G401 (cell line): ENCODE results near the gene PACS1. TPM values are rescaled to one million over a fixed set of nuclear protein-coding genes. Genes with fewer than 3 reads are reported as not detected.

Experiments
- DNase-seq: peaks from one replicate; pipeline ENCODE4 v3.0.0-alpha.2; 2015; ENCODE audit warnings: low spot score
- in situ Hi-C: cut with HindIII; loops from 2 replicates; pipeline ENCODE4 v1.10.0; 2016; ENCODE audit warnings: low sequenced_read_pairs, mixed read lengths
- total RNA-seq: library from RNA; depleted of rRNA; stranded (reverse); fragments of >200 nt; shearing (Covaris generic); gene quantifications from 2 replicates; pipeline ENCODE4 v1.2.3, GENCODE V29; 2014

Gene PACS1
- total RNA-seq, 1 experiment from 2014 or later: 23.2 TPM

- in situ Hi-C loops: no loop called here
Observed at GRCh38 chr11:66195867-66196266, 125.8 kb downstream of the PACS1 start.

GRCh38 chr11:66203847-66204246, 133.8 kb downstream of the PACS1 start:
- in situ Hi-C loops: no loop called here

More at GRCh38 chr11:66195867-66196266, 125.8 kb downstream of the PACS1 start:
- DNase-seq: no peak

GRCh38 chr11:66204412-66204811, 134.3 kb downstream of the PACS1 start:
- no peak for DNase-seq
- in situ Hi-C loops: no loop called here

More at GRCh38 chr11:66203847-66204246, 133.8 kb downstream of the PACS1 start:
- no peak for DNase-seq

GRCh38 chr11:66207816-66208215, 137.7 kb downstream of the PACS1 start:
- in situ Hi-C loops: no loop called here
- no peak for DNase-seq

- no peak for DNase-seq
- in situ Hi-C loops: no loop called here
Observed at GRCh38 chr11:66211100-66211499, 141.0 kb downstream of the PACS1 start.

GRCh38 chr11:66216911-66217310, 146.8 kb downstream of the PACS1 start:
- in situ Hi-C loops: no loop called here
- no peak for DNase-seq

GRCh38 chr11:66218036-66218435, 148.0 kb downstream of the PACS1 start:
- in situ Hi-C loops: no loop called here
- no peak for DNase-seq

- in situ Hi-C loops: no loop called here
- DNase-seq: no peak
Observed at GRCh38 chr11:66218846-66219620, 149.0 kb downstream of the PACS1 start.

GRCh38 chr11:66219846-66220565, 149.9 kb downstream of the PACS1 start:
- in situ Hi-C loops: no loop called here
- DNase-seq: no peak

- DNase-seq: no peak
- in situ Hi-C loops: no loop called here
Observed at GRCh38 chr11:66220566-66220935, 150.5 kb downstream of the PACS1 start.

- DNase-seq: no peak
- in situ Hi-C loops: no loop called here
Observed at GRCh38 chr11:66221012-66221411, 150.9 kb downstream of the PACS1 start.

- no peak for DNase-seq
- in situ Hi-C loops: no loop called here
Observed at GRCh38 chr11:66221726-66222236, 151.7 kb downstream of the PACS1 start.

- peak; percentile 97 for DNase-seq
- in situ Hi-C loops: no loop called here
Observed at GRCh38 chr11:66222358-66223149, 152.5 kb downstream of the PACS1 start.

- no peak for DNase-seq
- in situ Hi-C loops: no loop called here
Observed at GRCh38 chr11:66224226-66224855, 154.3 kb downstream of the PACS1 start.

GRCh38 chr11:66225066-66225465, 155.0 kb downstream of the PACS1 start:
- in situ Hi-C loops: no loop called here
- DNase-seq: no peak

GRCh38 chr11:66226101-66226500, 156.0 kb downstream of the PACS1 start:
- peak; percentile 88 for DNase-seq
- in situ Hi-C loops: no loop called here

GRCh38 chr11:66227700-66228099, 157.6 kb downstream of the PACS1 start:
- peak; percentile 91 for DNase-seq
- in situ Hi-C loops: no loop called here

- no peak for DNase-seq
- in situ Hi-C loops: no loop called here
Observed at GRCh38 chr11:66228521-66228920, 158.4 kb downstream of the PACS1 start.

GRCh38 chr11:66230156-66230555, 160.1 kb downstream of the PACS1 start:
- peak; percentile 89 for DNase-seq
- in situ Hi-C loops: no loop called here
